HFF-Myc (cell line): ENCODE data around the gene EREG.
A peak's percentile ranks its signal among the peaks of the same experiment; 100 is the strongest.

Source experiments
- DNase-seq: peaks from one replicate; pipeline ENCODE4 v3.0.0-alpha.2; 2011; ENCODE audit warnings: low read depth; ENCODE audit errors: extremely low read depth
- H3K4me3 ChIP-seq: replicated peaks from 2 replicates; pipeline ENCODE4 v1.5.1; 2011; ENCODE audit warnings: low read depth, mild to moderate bottlenecking, control low read depth, low read length
- CTCF ChIP-seq: IDR thresholded peaks from 2 replicates; pipeline ENCODE4 v1.5.1; 2012; ENCODE audit warnings: mild to moderate bottlenecking, low read depth, low read length, control low read depth; ENCODE audit errors: missing control alignments

Gene EREG

GRCh38 chr4:74364256-74364651 is 691 bp upstream of the EREG start:
- no peak for DNase-seq
- no peak for TF ChIP-seq CTCF
- peak overlapping the region; percentile 66 for H3K4me3 ChIP-seq

- no peak for TF ChIP-seq CTCF
- no peak for DNase-seq
- peak overlapping the region; percentile 66 for H3K4me3 ChIP-seq
Observed at GRCh38 chr4:74365761-74366160, 816 bp downstream of the EREG start.

- no peak for TF ChIP-seq CTCF
- no peak for DNase-seq
- peak overlapping the region; percentile 66 for H3K4me3 ChIP-seq
Observed at GRCh38 chr4:74366367-74366911, 1.5 kb downstream of the EREG start.

- H3K4me3 ChIP-seq, result peak overlapping the region; percentile 66
- no peak for DNase-seq
- no peak for TF ChIP-seq CTCF
Observed at GRCh38 chr4:74367656-74368290, 2.8 kb downstream of the EREG start.

- TF ChIP-seq CTCF, result no peak
- no peak for DNase-seq
- H3K4me3 ChIP-seq, result no peak overlapping the region
Observed at GRCh38 chr4:74368596-74368995, 3.7 kb downstream of the EREG start.

GRCh38 chr4:74369855-74370254 is 4.9 kb downstream of the EREG start:
- no peak for DNase-seq
- no peak for TF ChIP-seq CTCF
- no peak overlapping the region for H3K4me3 ChIP-seq

- DNase-seq, result peak; percentile 66
- peak; percentile 76 for TF ChIP-seq CTCF
- H3K4me3 ChIP-seq, result no peak overlapping the region
Observed at GRCh38 chr4:74370912-74371311, 6.0 kb downstream of the EREG start.
